GM12872 (cell line): Measurements from ENCODE around the gene INO80E.

Experiments
- CTCF ChIP-seq: IDR thresholded peaks from 3 replicates; pipeline ENCODE4 v1.5.1; 2011; ENCODE audit warnings: low read depth, mild to moderate bottlenecking, low read length, moderate library complexity; ENCODE audit not compliant: insufficient read depth

Gene INO80E

DNA sequence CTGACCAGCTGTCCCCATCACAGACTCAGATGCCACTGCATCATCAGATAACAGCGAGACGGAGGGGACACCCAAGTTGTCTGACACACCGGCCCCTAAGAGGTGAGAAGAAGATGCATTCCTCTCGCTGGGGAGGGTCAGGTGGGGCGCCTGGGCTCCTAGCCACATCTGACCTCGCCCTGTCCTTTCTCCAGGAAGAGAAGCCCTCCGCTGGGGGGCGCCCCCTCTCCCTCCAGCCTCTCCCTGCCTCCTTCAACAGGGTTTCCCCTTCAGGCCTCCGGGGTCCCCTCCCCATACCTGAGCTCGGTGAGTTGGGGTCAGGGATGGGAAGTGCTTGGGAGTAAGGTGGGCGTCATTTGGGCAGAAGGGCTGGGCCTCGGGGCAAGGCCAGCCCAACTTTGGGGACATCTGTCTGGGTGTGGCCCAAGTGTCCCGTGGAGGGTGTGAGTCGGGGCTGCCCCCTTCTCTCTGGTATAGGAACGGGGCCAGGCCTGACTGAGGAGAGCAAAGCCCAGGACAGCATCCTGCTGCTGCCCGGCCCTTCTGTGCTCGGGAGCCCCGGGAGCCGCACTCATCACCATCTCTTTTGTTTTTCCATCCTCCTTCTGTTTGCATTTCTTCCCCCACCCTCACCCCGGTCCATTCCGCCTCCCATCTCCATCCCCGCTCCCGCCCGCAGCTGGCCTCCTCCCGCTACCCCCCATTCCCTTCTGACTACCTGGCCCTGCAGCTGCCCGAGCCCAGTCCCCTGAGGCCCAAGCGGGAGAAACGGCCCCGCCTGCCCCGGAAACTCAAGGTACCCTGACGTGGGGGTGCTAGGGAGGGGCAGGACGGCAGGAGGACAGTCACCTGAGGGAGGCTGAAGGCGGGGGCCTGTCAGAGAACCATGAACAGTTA, 4.9 kb downstream of the INO80E start:
- TF ChIP-seq CTCF = no peak

DNA sequence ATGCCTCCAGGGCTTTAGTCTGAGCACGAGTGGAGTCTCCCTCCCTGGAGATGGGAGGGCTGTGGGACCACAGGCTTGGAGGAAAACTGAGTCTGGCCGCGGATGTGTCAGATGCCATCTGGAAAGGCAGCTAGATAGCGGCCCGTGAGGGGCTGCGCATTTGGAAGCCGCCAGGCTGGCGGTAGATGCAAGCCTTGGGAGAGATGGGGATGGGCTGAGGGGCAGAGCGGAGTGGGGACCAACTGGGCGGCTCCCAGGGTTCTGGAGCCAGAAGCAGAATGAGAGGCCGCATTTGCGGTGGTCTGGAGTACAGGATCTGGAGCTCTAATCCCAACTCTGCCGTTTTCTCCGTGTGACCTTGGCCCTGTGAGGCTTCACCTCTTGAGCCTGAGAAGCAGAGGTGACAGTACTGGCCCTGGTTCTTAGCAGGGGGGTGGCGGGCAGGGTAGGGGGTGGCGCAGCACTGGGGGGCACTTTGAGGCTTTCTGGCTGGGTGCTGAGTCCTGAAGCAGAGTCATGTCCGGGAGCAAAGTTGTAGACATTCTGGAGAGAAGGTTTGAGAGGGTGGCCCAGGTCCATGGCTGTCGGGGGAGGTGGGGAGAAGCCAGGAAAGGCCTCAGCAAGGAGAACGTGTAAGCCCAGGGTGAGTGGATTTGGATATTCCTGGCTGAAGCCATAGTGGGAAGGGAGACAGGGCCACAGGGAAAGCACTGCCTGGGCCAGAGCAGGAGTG, 6.7 kb downstream of the INO80E start:
- TF ChIP-seq CTCF = no peak

GRCh38 chr16:30003670-30004423, 7.8 kb downstream of the INO80E start:
- TF ChIP-seq CTCF = no peak

- no peak for TF ChIP-seq CTCF
Measured at GRCh38 chr16:30004424-30004776, 8.4 kb downstream of the INO80E start.

- no peak for TF ChIP-seq CTCF
Measured at GRCh38 chr16:30004811-30005242, 8.8 kb downstream of the INO80E start.

DNA sequence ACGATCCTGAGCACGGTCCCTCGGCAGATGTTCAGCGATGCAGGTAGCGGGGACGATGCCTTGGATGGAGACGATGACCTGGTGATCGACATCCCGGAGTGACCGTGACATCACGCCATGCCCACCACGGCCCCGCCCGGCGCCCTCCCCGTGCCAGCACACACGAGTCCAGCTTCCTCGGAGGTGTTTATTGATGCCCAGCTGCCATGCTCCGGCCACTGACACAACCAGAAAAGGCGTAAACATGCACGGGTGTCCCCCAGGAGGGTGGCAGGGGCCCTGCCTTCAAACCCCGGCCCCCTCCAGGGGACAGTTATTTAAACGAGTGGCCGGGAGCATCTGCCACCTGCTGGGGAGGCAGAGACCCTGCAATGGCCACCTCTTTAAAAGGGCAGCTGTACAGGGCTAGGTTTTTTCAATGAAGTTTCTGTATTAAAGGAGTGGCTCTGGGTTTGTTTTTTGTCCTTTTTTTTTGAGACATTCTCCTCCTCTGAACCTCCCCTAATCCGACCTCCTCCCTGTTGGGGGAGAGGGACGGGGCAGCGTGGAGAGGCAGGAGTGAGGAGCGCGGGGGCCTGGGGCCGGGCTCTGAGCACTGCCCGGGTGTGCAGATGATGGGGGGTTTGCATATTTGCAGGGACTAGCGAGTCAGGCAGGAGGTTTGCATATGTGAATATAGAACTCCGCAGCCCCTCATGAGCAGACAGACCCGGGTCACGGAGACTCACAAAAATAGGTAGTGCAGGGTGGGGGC, 9.5 kb downstream of the INO80E start:
- TF ChIP-seq CTCF = peak; percentile 81
